ENCODE measurements around the gene TSPAN9.

- TF ChIP-seq CTCF (IDR thresholded peaks at IDR 0.05) (no peak), POLR2AphosphoS5 (IDR thresholded peaks at IDR 0.05; ENCODE audit: low read depth, low read length) (no peak)
These were observed 217.3 kb downstream of the TSPAN9 start for GRCh38 chr12:3294481-3294911.
